ENCODE results near the gene PLCL1. TPM values are rescaled to one million over a fixed set of nuclear protein-coding genes. Genes with fewer than 3 reads are reported as not detected.

Gene PLCL1
- total RNA-seq, 1 experiment from 2014 or later: 1.6 TPM

- intact Hi-C loops (cut with micrococcal nuclease; ENCODE audit: unreplicated experiment): no loop called here
- BruUV-seq (replicated peaks): no TSS peak
- no peaks in the 10 kb centered on the region for H3K4me1 Mint-ChIP-seq (ENCODE audit: low read depth, unreplicated experiment)
- no peaks in the 10 kb centered on the region for H3K9me3 ChIP-seq
- CTCF ChIA-PET: no interaction called here
- no peaks in the 10 kb centered on the region for H3K36me3 Mint-ChIP-seq (ENCODE audit: insufficient read depth, unreplicated experiment)
- no peak for TF ChIP-seq CTCF (IDR thresholded peaks at IDR 0.05; ENCODE audit: insufficient read depth in 1 of 2, low read depth in 1 of 2, low read length in 1 of 2, severe bottlenecking in 1 of 2, unreplicated experiment in 1 of 2)
- no peak for DNase-seq
- no peak overlapping the region for H3K4me3 Mint-ChIP-seq (ENCODE audit: unreplicated experiment)
- H3K9me3 Mint-ChIP-seq (ENCODE audit: unreplicated experiment): no peaks in the 10 kb centered on the region
- POLR2A ChIA-PET: no interaction called here
- H3K4me3 ChIP-seq (ENCODE audit: low read depth, low read length): no peak overlapping the region
- no peaks in the 10 kb centered on the region for H3K27me3 Mint-ChIP-seq (ENCODE audit: insufficient read depth, unreplicated experiment)
- H3K4me1 ChIP-seq: no peaks in the 10 kb centered on the region
- H3K27me3 ChIP-seq (replicated peaks; ENCODE audit: control insufficient read depth, insufficient read depth, low read length): no peaks in the 10 kb centered on the region
- H3K36me3 ChIP-seq (ENCODE audit: control insufficient read depth, insufficient read depth, low read length): no peaks in the 10 kb centered on the region
- no peak overlapping the region for H3K27ac Mint-ChIP-seq (ENCODE audit: unreplicated experiment)
These were observed 130.5 kb downstream of the PLCL1 start for GRCh38 chr2:197934934-197935289.

GRCh38 chr2:197937814-197938213, 133.4 kb downstream of the PLCL1 start:
- intact Hi-C loops (cut with micrococcal nuclease; ENCODE audit: unreplicated experiment): no loop called here
- Histone ChIP-seq H3K9me3 (no peaks in the 10 kb centered on the region), H3K4me3 (ENCODE audit: low read depth, low read length) (no peak overlapping the region), H3K27me3 (replicated peaks; ENCODE audit: control insufficient read depth, insufficient read depth, low read length) (no peaks in the 10 kb centered on the region), H3K4me1 (no peaks in the 10 kb centered on the region), H3K36me3 (ENCODE audit: control insufficient read depth, insufficient read depth, low read length) (no peaks in the 10 kb centered on the region)
- ChIA-PET CTCF (no interaction called here), POLR2A (no interaction called here)
- TF ChIP-seq CTCF (IDR thresholded peaks at IDR 0.05; ENCODE audit: insufficient read depth in 1 of 2, low read depth in 1 of 2, low read length in 1 of 2, severe bottlenecking in 1 of 2, unreplicated experiment in 1 of 2): no peak
- Mint-ChIP-seq H3K4me3 (ENCODE audit: unreplicated experiment) (no peak overlapping the region), H3K9me3 (ENCODE audit: unreplicated experiment) (peaks cover under 1% of the 10 kb centered on the region), H3K27me3 (ENCODE audit: insufficient read depth, unreplicated experiment) (peaks cover 8% of the 10 kb centered on the region), H3K4me1 (ENCODE audit: low read depth, unreplicated experiment) (no peaks in the 10 kb centered on the region), H3K27ac (ENCODE audit: unreplicated experiment) (no peak overlapping the region), H3K36me3 (ENCODE audit: insufficient read depth, unreplicated experiment) (no peaks in the 10 kb centered on the region)
- DNase-seq: no peak
- BruUV-seq (replicated peaks): no TSS peak

GRCh38 chr2:197938555-197938954, 134.2 kb downstream of the PLCL1 start:
- ChIA-PET POLR2A (no interaction called here), CTCF (no interaction called here)
- TF ChIP-seq CTCF (IDR thresholded peaks at IDR 0.05; ENCODE audit: insufficient read depth in 1 of 2, low read depth in 1 of 2, low read length in 1 of 2, severe bottlenecking in 1 of 2, unreplicated experiment in 1 of 2): no peak
- no peaks in the 10 kb centered on the region for H3K4me1 ChIP-seq
- Mint-ChIP-seq H3K27ac (ENCODE audit: unreplicated experiment) (no peak overlapping the region), H3K27me3 (ENCODE audit: insufficient read depth, unreplicated experiment) (peaks cover 8% of the 10 kb centered on the region), H3K4me1 (ENCODE audit: low read depth, unreplicated experiment) (no peaks in the 10 kb centered on the region), H3K9me3 (ENCODE audit: unreplicated experiment) (peaks cover 8% of the 10 kb centered on the region), H3K4me3 (ENCODE audit: unreplicated experiment) (no peak overlapping the region), H3K36me3 (ENCODE audit: insufficient read depth, unreplicated experiment) (no peaks in the 10 kb centered on the region)
- H3K36me3 ChIP-seq (ENCODE audit: control insufficient read depth, insufficient read depth, low read length): no peaks in the 10 kb centered on the region
- intact Hi-C loops (cut with micrococcal nuclease; ENCODE audit: unreplicated experiment): no loop called here
- no peaks in the 10 kb centered on the region for H3K27me3 ChIP-seq (replicated peaks; ENCODE audit: control insufficient read depth, insufficient read depth, low read length)
- H3K4me3 ChIP-seq (ENCODE audit: low read depth, low read length): no peak overlapping the region
- no TSS peak for BruUV-seq (replicated peaks)
- no peaks in the 10 kb centered on the region for H3K9me3 ChIP-seq
- DNase-seq: no peak
